ENCODE results near the gene PAXX.

Gene PAXX

GRCh38 chr9:137040568-137040967 is 48.3 kb downstream of the PAXX start:
- Histone ChIP-seq H3K36me3 (ENCODE audit: low read length) (no peaks in the 10 kb centered on the region), H3K9me2 (replicated peaks; ENCODE audit: insufficient read depth, low read length) (no peaks in the 10 kb centered on the region), H3K27ac (ENCODE audit: low read depth, low read length) (no peak overlapping the region), H4K20me1 (ENCODE audit: low read depth, low read length) (no peaks in the 10 kb centered on the region), H3K79me2 (ENCODE audit: insufficient read depth, low read length) (no peaks in the 10 kb centered on the region), H3K4me2 (ENCODE audit: low read depth, low read length, poor library complexity, severe bottlenecking) (no peak overlapping the region), H2AFZ (ENCODE audit: low read depth, low read length, severe bottlenecking) (no peak overlapping the region), H3F3A (ENCODE audit: insufficient read depth) (no peaks in the 10 kb centered on the region), H3K27me3 (ENCODE audit: low read length) (no peaks in the 10 kb centered on the region), H3K9me3 (ENCODE audit: insufficient read depth, low read length) (no peaks in the 10 kb centered on the region), H3K4me3 (ENCODE audit: insufficient read depth, low read length, poor library complexity, severe bottlenecking) (no peak overlapping the region), H3K9ac (ENCODE audit: low read length) (no peak overlapping the region)
- TF ChIP-seq CTCF (IDR thresholded peaks at IDR 0.05; ENCODE audit: insufficient read depth, low read length, poor library complexity, severe bottlenecking) (no peak), EZH2phosphoT487 (conservative IDR thresholded peaks at IDR 0.05; ENCODE audit: low read length) (no peak)

- Histone ChIP-seq H3K36me3 (ENCODE audit: low read length) (no peaks in the 10 kb centered on the region), H3K9me2 (replicated peaks; ENCODE audit: insufficient read depth, low read length) (no peaks in the 10 kb centered on the region), H3K9me3 (ENCODE audit: insufficient read depth, low read length) (no peaks in the 10 kb centered on the region), H3K27ac (ENCODE audit: low read depth, low read length) (no peak overlapping the region), H2AFZ (ENCODE audit: low read depth, low read length, severe bottlenecking) (no peak overlapping the region), H3K4me3 (ENCODE audit: insufficient read depth, low read length, poor library complexity, severe bottlenecking) (no peak overlapping the region), H4K20me1 (ENCODE audit: low read depth, low read length) (no peaks in the 10 kb centered on the region), H3K27me3 (ENCODE audit: low read length) (no peaks in the 10 kb centered on the region), H3K9ac (ENCODE audit: low read length) (no peak overlapping the region), H3K4me2 (ENCODE audit: low read depth, low read length, poor library complexity, severe bottlenecking) (no peak overlapping the region), H3F3A (ENCODE audit: insufficient read depth) (no peaks in the 10 kb centered on the region), H3K79me2 (ENCODE audit: insufficient read depth, low read length) (no peaks in the 10 kb centered on the region)
- TF ChIP-seq CTCF (IDR thresholded peaks at IDR 0.05; ENCODE audit: insufficient read depth, low read length, poor library complexity, severe bottlenecking) (no peak), EZH2phosphoT487 (conservative IDR thresholded peaks at IDR 0.05; ENCODE audit: low read length) (no peak)
Observed at GRCh38 chr9:137041124-137041523, 48.9 kb downstream of the PAXX start.

GRCh38 chr9:137042751-137043727 is 50.8 kb downstream of the PAXX start:
- TF ChIP-seq CTCF (IDR thresholded peaks at IDR 0.05; ENCODE audit: insufficient read depth, low read length, poor library complexity, severe bottlenecking) (no peak), EZH2phosphoT487 (conservative IDR thresholded peaks at IDR 0.05; ENCODE audit: low read length) (no peak)
- no peaks in the 10 kb centered on the region for H3K9me2 ChIP-seq (replicated peaks; ENCODE audit: insufficient read depth, low read length)
- no peak overlapping the region for H2AFZ ChIP-seq (ENCODE audit: low read depth, low read length, severe bottlenecking)
- H3K27ac ChIP-seq (ENCODE audit: low read depth, low read length), result no peak overlapping the region
- H3K9me3 ChIP-seq (ENCODE audit: insufficient read depth, low read length), result no peaks in the 10 kb centered on the region
- H3K4me2 ChIP-seq (ENCODE audit: low read depth, low read length, poor library complexity, severe bottlenecking), result no peak overlapping the region
- H3K27me3 ChIP-seq (ENCODE audit: low read length), result no peaks in the 10 kb centered on the region
- no peaks in the 10 kb centered on the region for H4K20me1 ChIP-seq (ENCODE audit: low read depth, low read length)
- H3K36me3 ChIP-seq (ENCODE audit: low read length), result no peaks in the 10 kb centered on the region
- no peak overlapping the region for H3K4me3 ChIP-seq (ENCODE audit: insufficient read depth, low read length, poor library complexity, severe bottlenecking)
- H3K79me2 ChIP-seq (ENCODE audit: insufficient read depth, low read length), result no peaks in the 10 kb centered on the region
- no peak overlapping the region for H3K9ac ChIP-seq (ENCODE audit: low read length)
- no peaks in the 10 kb centered on the region for H3F3A ChIP-seq (ENCODE audit: insufficient read depth)
